Neuronal stem cell (in vitro differentiated cells): ENCODE data around the gene GJB4.

Experiments used
- DNase-seq: peaks from one replicate; pipeline ENCODE4 v3.0.0-alpha.2; 2013; ENCODE audit warnings: low spot score
- H2AFZ ChIP-seq: one replicate; pipeline ENCODE4 v1.6.1; 2013; ENCODE audit warnings: mild to moderate bottlenecking, low read length, inconsistent platforms
- H2AK5ac ChIP-seq: 2 replicates; pipeline ENCODE4 v1.6.1; 2013; ENCODE audit warnings: low read depth, mild to moderate bottlenecking, inconsistent platforms, low read length, moderate library complexity, mixed read lengths
- H2BK120ac ChIP-seq: 2 replicates; pipeline ENCODE4 v1.6.1; 2013; ENCODE audit warnings: low read depth, mild to moderate bottlenecking, inconsistent platforms, low read length, moderate library complexity, mixed read lengths
- H2BK12ac ChIP-seq: one replicate; pipeline ENCODE4 v1.6.1; 2013; ENCODE audit warnings: low read length, inconsistent platforms
- H2BK15ac ChIP-seq: 2 replicates; pipeline ENCODE4 v1.6.1; 2013; ENCODE audit warnings: mild to moderate bottlenecking, low read length, inconsistent platforms, mixed read lengths
- H2BK5ac ChIP-seq: one replicate; pipeline ENCODE4 v1.6.1; 2013; ENCODE audit warnings: inconsistent platforms, mild to moderate bottlenecking, low read length, moderate library complexity
- H3K14ac ChIP-seq: one replicate; pipeline ENCODE4 v1.6.1; 2013; ENCODE audit warnings: low read length, inconsistent platforms
- H3K18ac ChIP-seq: 2 replicates; pipeline ENCODE4 v1.6.1; 2013; ENCODE audit warnings: low read length, inconsistent platforms
- H3K23ac ChIP-seq: 2 replicates; pipeline ENCODE4 v1.6.1; 2013; ENCODE audit warnings: low read depth, mild to moderate bottlenecking, mixed read lengths, low read length, inconsistent platforms; ENCODE audit not compliant: poor library complexity
- H3K27ac ChIP-seq: replicated peaks from 3 replicates; pipeline ENCODE4 v1.5.1; 2013; ENCODE audit warnings: low read length, inconsistent platforms
- H3K27me3 ChIP-seq, 3 experiments: 2 replicates each; pipeline ENCODE4 v1.6.1; 2013; ENCODE audit warnings: low read length in 3 of 3, mild to moderate bottlenecking in 2 of 3, inconsistent platforms in 1 of 3, low read depth in 1 of 3, mixed read lengths in 1 of 3, moderate library complexity in 1 of 3; ENCODE audit not compliant: control insufficient read depth in 3 of 3, insufficient read depth in 3 of 3
- H3K36me3 ChIP-seq, 2 donors: replicated peaks in 1 of 2; 2 replicates each; pipeline ENCODE4 v1.6.1; 2013; ENCODE audit warnings: low read length in 2 of 2; ENCODE audit not compliant: control insufficient read depth in 2 of 2, insufficient read depth in 2 of 2
- H3K4ac ChIP-seq: 2 replicates; pipeline ENCODE4 v1.6.1; 2013; ENCODE audit warnings: inconsistent platforms, mild to moderate bottlenecking, low read length, moderate library complexity
- H3K4me1 ChIP-seq, 2 donors: 1 replicate in 1 of 2; 2 replicates in 1 of 2; pipeline ENCODE4 v1.6.1; 2013; ENCODE audit warnings: low read length in 2 of 2, low read depth in 1 of 2; ENCODE audit not compliant: control insufficient read depth in 2 of 2, insufficient read depth in 1 of 2
- H3K4me2 ChIP-seq: one replicate; pipeline ENCODE4 v1.6.1; 2013; ENCODE audit warnings: mild to moderate bottlenecking, low read length, inconsistent platforms; ENCODE audit not compliant: insufficient read depth, poor library complexity, severe bottlenecking
- H3K4me3 ChIP-seq, 2 donors: 2 replicates each; pipeline ENCODE4 v1.5.1; 2013; ENCODE audit warnings: low read length in 2 of 2, mild to moderate bottlenecking in 2 of 2, inconsistent platforms in 1 of 2, moderate library complexity in 1 of 2
- H3K79me1 ChIP-seq: one replicate; pipeline ENCODE4 v1.6.1; 2013; ENCODE audit warnings: low read depth, mild to moderate bottlenecking, inconsistent platforms, low read length, moderate library complexity
- H3K9ac ChIP-seq: one replicate; pipeline ENCODE4 v1.6.1; 2013; ENCODE audit warnings: mild to moderate bottlenecking, low read depth, low read length, inconsistent platforms; ENCODE audit not compliant: poor library complexity
- H3K9me3 ChIP-seq, 2 donors: replicated peaks in 1 of 2; 2 replicates each; pipeline versions ENCODE3 to v1.6.1; 2013; ENCODE audit warnings: low read length in 2 of 2, mild to moderate bottlenecking in 2 of 2, inconsistent platforms in 1 of 2, low read depth in 1 of 2, mixed read lengths in 1 of 2, moderate library complexity in 1 of 2; ENCODE audit not compliant: control insufficient read depth in 2 of 2, insufficient read depth in 1 of 2
- H4K8ac ChIP-seq: one replicate; pipeline ENCODE4 v1.6.1; 2013; ENCODE audit warnings: low read depth, mild to moderate bottlenecking, inconsistent platforms, low read length, moderate library complexity
- H4K91ac ChIP-seq: one replicate; pipeline ENCODE4 v1.6.1; 2013; ENCODE audit warnings: low read length, low read depth, mild to moderate bottlenecking, inconsistent platforms; ENCODE audit not compliant: poor library complexity
- WGBS, 2 donors: extraction: QIAGEN DNeasy Blood & Tissue Kit; methylation state at CpG; one replicate each; pipeline ENCODE4 v1.1.7; 2013; ENCODE audit warnings: missing lambda C conversion rate in 2 of 2, mixed read lengths in 1 of 2; ENCODE audit not compliant: insufficient read length in 2 of 2, insufficient replicate concordance in 1 of 2; ENCODE audit errors: extremely low coverage in 2 of 2; 5-methylcytosine and 5-hydroxymethylcytosine counted together

Gene GJB4

GRCh38 chr1:34796990-34797389 lies 37.5 kb downstream of the GJB4 start:
- H3K36me3 ChIP-seq, result no peaks in the 10 kb centered on the region
- H3K79me1 ChIP-seq, result peaks cover 2% of the 10 kb centered on the region
- no peak overlapping the region for H3K4me2 ChIP-seq
- no peak for DNase-seq
- no peak overlapping the region for H2BK15ac ChIP-seq
- no peak overlapping the region for H3K14ac ChIP-seq
- no CpG with 5 or more reads among the region's 6 CpGs for WGBS, 2 donors
- H3K4me1 ChIP-seq, result peaks cover 8 to 11% of the 10 kb centered on the region in 2 donors
- H3K27me3 ChIP-seq, result peaks cover 0 to 24% (median 0%) of the 10 kb centered on the region in 3 experiments
- H3K4me3 ChIP-seq, result no peak overlapping the region
- H2AFZ ChIP-seq, result no peak overlapping the region
- no peak overlapping the region for H4K91ac ChIP-seq
- no peak overlapping the region for H3K9ac ChIP-seq
- no peak overlapping the region for H3K4ac ChIP-seq
- no peak overlapping the region for H3K18ac ChIP-seq
- H3K23ac ChIP-seq, result no peak overlapping the region
- H3K27ac ChIP-seq, result no peak overlapping the region
- no peak overlapping the region for H2BK120ac ChIP-seq
- no peak overlapping the region for H4K8ac ChIP-seq
- H2BK5ac ChIP-seq, result no peak overlapping the region
- H2AK5ac ChIP-seq, result no peak overlapping the region
- no peaks in the 10 kb centered on the region for H3K9me3 ChIP-seq
- H2BK12ac ChIP-seq, result no peak overlapping the region

GRCh38 chr1:34800214-34800613 lies 40.7 kb downstream of the GJB4 start:
- DNase-seq, result no peak

GRCh38 chr1:34803770-34804169 lies 44.2 kb downstream of the GJB4 start:
- Histone ChIP-seq H3K4me2 (no peak overlapping the region), H4K8ac (no peak overlapping the region), H3K36me3 (no peaks in the 10 kb centered on the region), H2BK12ac (no peak overlapping the region), H2BK15ac (no peak overlapping the region), H2AK5ac (no peak overlapping the region), H3K4ac (no peak overlapping the region), H3K4me1 (peaks cover 0 to 5% of the 10 kb centered on the region in 2 donors), H3K18ac (no peak overlapping the region), H3K4me3 (no peak overlapping the region), H2BK120ac (no peak overlapping the region), H3K14ac (no peak overlapping the region), H3K9me3 (peaks cover 0 to 10% of the 10 kb centered on the region in 2 donors), H3K9ac (no peak overlapping the region), H2AFZ (no peak overlapping the region), H2BK5ac (no peak overlapping the region), H3K27ac (no peak overlapping the region), H3K27me3 (peaks cover 0 to 2% (median 0%) of the 10 kb centered on the region in 3 experiments), H3K23ac (no peak overlapping the region), H3K79me1 (peaks cover 2% of the 10 kb centered on the region), H4K91ac (no peak overlapping the region)
- DNase-seq, result no peak
- no CpG with 5 or more reads among the region's 3 CpGs for WGBS, 2 donors

More at GRCh38 chr1:34800214-34800613, 40.7 kb downstream of the GJB4 start:
- H3K4me2 ChIP-seq, result no peak overlapping the region
- H3K4me3 ChIP-seq, result no peak overlapping the region
- H3K9ac ChIP-seq, result no peak overlapping the region
- no peaks in the 10 kb centered on the region for H3K36me3 ChIP-seq
- H3K4ac ChIP-seq, result no peak overlapping the region
- H3K9me3 ChIP-seq, result peaks cover 0 to 10% of the 10 kb centered on the region in 2 donors
- no peak overlapping the region for H3K23ac ChIP-seq
- H3K27me3 ChIP-seq, result peaks cover 0 to 4% (median 0%) of the 10 kb centered on the region in 3 experiments
- H2BK120ac ChIP-seq, result no peak overlapping the region
- H2BK15ac ChIP-seq, result no peak overlapping the region
- H3K14ac ChIP-seq, result no peak overlapping the region
- no peak overlapping the region for H2BK12ac ChIP-seq
- H3K27ac ChIP-seq, result no peak overlapping the region
- H2BK5ac ChIP-seq, result no peak overlapping the region
- no peak overlapping the region for H3K18ac ChIP-seq
- H3K4me1 ChIP-seq, result peaks cover 8 to 11% of the 10 kb centered on the region in 2 donors
- WGBS, 2 donors, result no CpG with 5 or more reads among the region's 6 CpGs
- no peak overlapping the region for H2AK5ac ChIP-seq
- H4K8ac ChIP-seq, result no peak overlapping the region
- peaks cover 2% of the 10 kb centered on the region for H3K79me1 ChIP-seq
- H2AFZ ChIP-seq, result no peak overlapping the region
- H4K91ac ChIP-seq, result no peak overlapping the region

- DNase-seq, result no peak
- H3K4ac ChIP-seq, result no peak overlapping the region
- H3K4me2 ChIP-seq, result no peak overlapping the region
- no peak overlapping the region for H4K91ac ChIP-seq
- H3K14ac ChIP-seq, result no peak overlapping the region
- H3K18ac ChIP-seq, result no peak overlapping the region
- H2BK120ac ChIP-seq, result no peak overlapping the region
- H3K79me1 ChIP-seq, result no peaks in the 10 kb centered on the region
- H2BK12ac ChIP-seq, result no peak overlapping the region
- H2BK5ac ChIP-seq, result no peak overlapping the region
- peaks cover 0 to 10% of the 10 kb centered on the region in 2 donors for H3K9me3 ChIP-seq
- H2AK5ac ChIP-seq, result no peak overlapping the region
- H2AFZ ChIP-seq, result no peak overlapping the region
- WGBS, 2 donors, result no CpG with 5 or more reads among the region's 3 CpGs
- no peak overlapping the region for H3K4me3 ChIP-seq
- no peaks in the 10 kb centered on the region for H3K36me3 ChIP-seq
- no peak overlapping the region for H4K8ac ChIP-seq
- peaks cover 0 to 5% of the 10 kb centered on the region in 2 donors for H3K4me1 ChIP-seq
- peaks cover 0 to 2% (median 0%) of the 10 kb centered on the region in 3 experiments for H3K27me3 ChIP-seq
- H2BK15ac ChIP-seq, result no peak overlapping the region
- no peak overlapping the region for H3K23ac ChIP-seq
- H3K9ac ChIP-seq, result no peak overlapping the region
- H3K27ac ChIP-seq, result no peak overlapping the region
Observed at GRCh38 chr1:34806396-34806795, 46.9 kb downstream of the GJB4 start.
